Lower leg skin (tissue), 3 donors: ENCODE results near the gene ZNF273.
"Not testable (repeated sequence)": the region's sequence is repeated elsewhere in the genome, so short reads cannot be mapped to it uniquely, and the experiment has no call there.

Source experiments
- CTCF ChIP-seq, 3 donors: fragments of 450-650 bp; IDR thresholded peaks; one replicate each; pipeline ENCODE4 v1.5.1; 2016; ENCODE audit warnings: antibody characterized with exemption in 3 of 3, mild to moderate bottlenecking in 3 of 3, moderate library complexity in 2 of 3
- POLR2A ChIP-seq, 2 donors: fragments of 450-650 bp; IDR thresholded peaks; one replicate each; pipeline ENCODE4 v1.6.1; 2016 to 2017; ENCODE audit warnings: antibody characterized with exemption in 2 of 2, mild to moderate bottlenecking in 1 of 2, moderate library complexity in 1 of 2

GRCh38 chr7:64902461-64902805, 640 bp upstream of the ZNF273 start:
- not testable (repeated sequence) for TF ChIP-seq POLR2A, CTCF (IDR thresholded peaks at IDR 0.05)
